Measurements from ENCODE around the gene ZFP90.

Gene ZFP90

DNA sequence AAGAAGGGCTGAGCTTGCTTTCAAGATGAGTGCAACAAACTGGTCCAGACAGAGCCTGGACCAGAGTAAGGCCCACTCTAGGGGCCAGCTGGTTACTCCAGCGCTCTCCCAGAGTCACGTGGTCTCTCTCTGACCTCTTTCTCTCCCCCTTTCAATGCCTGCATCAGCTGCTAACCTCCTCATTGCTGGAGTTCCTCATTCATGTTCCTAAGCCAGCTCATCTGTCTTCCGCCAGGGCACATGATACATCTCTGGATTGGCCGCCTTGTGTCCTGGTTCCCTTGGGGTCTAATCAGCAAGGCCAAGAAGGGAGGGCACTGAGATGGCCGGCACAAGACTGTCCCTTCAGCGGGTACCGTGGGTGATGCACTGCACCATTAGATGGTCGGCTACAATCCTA lies 26.9 kb upstream of the ZFP90 start:
- no peak overlapping the region for H2AFZ ChIP-seq (ENCODE audit: low read depth, low read length)
- no peaks in the 10 kb centered on the region for H3K9me3 ChIP-seq (ENCODE audit: insufficient read depth, low read length)
- no peak overlapping the region for H3K27ac ChIP-seq (ENCODE audit: low read length)
- H3K9ac ChIP-seq (ENCODE audit: low read length), result no peak overlapping the region
- no peaks in the 10 kb centered on the region for H3K79me2 ChIP-seq (ENCODE audit: low read length)
- H4K20me1 ChIP-seq (ENCODE audit: insufficient read depth, low read length), result no peaks in the 10 kb centered on the region
- peaks cover 9% of the 10 kb centered on the region; the same call in 1 of the 2 replicates for H3K27me3 ChIP-seq (ENCODE audit: low read depth, low read length)
- peaks cover under 1% of the 10 kb centered on the region; the same call in 1 of the 2 replicates for H3K4me1 ChIP-seq (ENCODE audit: low read length)
- H3K36me3 ChIP-seq (replicated peaks; ENCODE audit: low read depth, low read length), result no peaks in the 10 kb centered on the region
- H3K4me3 ChIP-seq (ENCODE audit: low read length), result no peak overlapping the region
- TF ChIP-seq EZH2phosphoT487 (IDR thresholded peaks at IDR 0.05; ENCODE audit: low read depth), result no peak
- TF ChIP-seq, protein P1, sequence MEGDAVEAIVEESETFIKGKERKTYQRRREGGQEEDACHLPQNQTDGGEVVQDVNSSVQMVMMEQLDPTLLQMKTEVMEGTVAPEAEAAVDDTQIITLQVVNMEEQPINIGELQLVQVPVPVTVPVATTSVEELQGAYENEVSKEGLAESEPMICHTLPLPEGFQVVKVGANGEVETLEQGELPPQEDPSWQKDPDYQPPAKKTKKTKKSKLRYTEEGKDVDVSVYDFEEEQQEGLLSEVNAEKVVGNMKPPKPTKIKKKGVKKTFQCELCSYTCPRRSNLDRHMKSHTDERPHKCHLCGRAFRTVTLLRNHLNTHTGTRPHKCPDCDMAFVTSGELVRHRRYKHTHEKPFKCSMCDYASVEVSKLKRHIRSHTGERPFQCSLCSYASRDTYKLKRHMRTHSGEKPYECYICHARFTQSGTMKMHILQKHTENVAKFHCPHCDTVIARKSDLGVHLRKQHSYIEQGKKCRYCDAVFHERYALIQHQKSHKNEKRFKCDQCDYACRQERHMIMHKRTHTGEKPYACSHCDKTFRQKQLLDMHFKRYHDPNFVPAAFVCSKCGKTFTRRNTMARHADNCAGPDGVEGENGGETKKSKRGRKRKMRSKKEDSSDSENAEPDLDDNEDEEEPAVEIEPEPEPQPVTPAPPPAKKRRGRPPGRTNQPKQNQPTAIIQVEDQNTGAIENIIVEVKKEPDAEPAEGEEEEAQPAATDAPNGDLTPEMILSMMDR (IDR thresholded peaks at IDR 0.05; ENCODE audit: low read depth, low read length), result no peak
- no peak overlapping the region for H3K4me2 ChIP-seq (ENCODE audit: low read length)

DNA sequence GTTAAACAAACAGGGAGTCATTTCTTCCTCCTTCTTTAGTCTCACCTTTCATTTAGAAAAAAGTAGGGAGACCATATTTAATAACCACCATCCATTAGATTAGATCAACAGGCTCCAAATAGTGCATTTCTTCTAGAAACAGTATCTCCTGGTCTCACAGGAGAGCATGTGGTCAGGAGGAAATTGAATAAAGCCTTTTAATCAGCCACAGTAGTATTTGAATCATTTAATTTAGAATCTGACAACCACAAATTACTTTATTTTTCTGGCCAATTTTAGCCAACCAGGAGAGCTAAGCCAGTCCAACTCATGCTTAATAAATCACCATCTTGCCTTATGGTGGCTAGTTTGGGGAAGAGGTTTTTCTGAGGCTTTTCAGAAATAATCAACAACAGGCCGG lies 26.3 kb upstream of the ZFP90 start:
- Histone ChIP-seq H3K4me2 (ENCODE audit: low read length) (no peak overlapping the region), H3K4me1 (ENCODE audit: low read length) (peaks cover 6% of the 10 kb centered on the region), H3K4me3 (ENCODE audit: low read length) (no peak overlapping the region), H2AFZ (ENCODE audit: low read depth, low read length) (no peak overlapping the region), H3K36me3 (replicated peaks; ENCODE audit: low read depth, low read length) (no peaks in the 10 kb centered on the region), H3K27me3 (ENCODE audit: low read depth, low read length) (peaks cover 4% of the 10 kb centered on the region; the same call in 1 of the 2 replicates), H3K9ac (ENCODE audit: low read length) (no peak overlapping the region), H3K27ac (ENCODE audit: low read length) (no peak overlapping the region), H4K20me1 (ENCODE audit: insufficient read depth, low read length) (no peaks in the 10 kb centered on the region), H3K79me2 (ENCODE audit: low read length) (no peaks in the 10 kb centered on the region), H3K9me3 (ENCODE audit: insufficient read depth, low read length) (no peaks in the 10 kb centered on the region)
- TF ChIP-seq EZH2phosphoT487 (IDR thresholded peaks at IDR 0.05; ENCODE audit: low read depth), result no peak
- TF ChIP-seq, protein P1 (IDR thresholded peaks at IDR 0.05; ENCODE audit: low read depth, low read length), result no peak

DNA sequence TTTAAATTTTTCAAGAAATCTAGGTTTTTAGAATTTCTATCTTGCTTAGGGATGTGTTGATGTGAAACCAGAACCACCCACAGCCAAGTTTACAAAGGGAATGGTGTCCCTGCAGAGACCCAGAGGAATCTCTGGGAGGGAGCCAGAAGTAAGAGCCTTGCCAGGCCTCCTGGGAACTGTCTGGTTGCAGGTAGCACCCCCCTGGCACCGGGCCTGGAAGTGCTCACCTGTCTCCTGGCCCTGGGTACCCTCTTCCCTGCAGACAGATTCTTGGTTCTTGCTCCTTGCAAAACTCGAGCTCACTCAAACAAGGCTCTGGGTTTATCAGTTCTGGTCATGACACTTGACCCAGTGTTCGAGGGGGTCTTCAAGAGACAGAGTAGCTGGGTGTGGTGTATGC lies 24.6 kb upstream of the ZFP90 start:
- Histone ChIP-seq H3K27ac (ENCODE audit: low read length) (no peak overlapping the region), H3K79me2 (ENCODE audit: low read length) (no peaks in the 10 kb centered on the region), H3K36me3 (replicated peaks; ENCODE audit: low read depth, low read length) (no peaks in the 10 kb centered on the region), H3K9me3 (ENCODE audit: insufficient read depth, low read length) (no peaks in the 10 kb centered on the region), H3K9ac (ENCODE audit: low read length) (no peak overlapping the region), H3K4me3 (ENCODE audit: low read length) (no peak overlapping the region), H3K4me2 (ENCODE audit: low read length) (no peak overlapping the region), H2AFZ (ENCODE audit: low read depth, low read length) (no peak overlapping the region), H4K20me1 (ENCODE audit: insufficient read depth, low read length) (no peaks in the 10 kb centered on the region), H3K4me1 (ENCODE audit: low read length) (peaks cover 12% of the 10 kb centered on the region), H3K27me3 (ENCODE audit: low read depth, low read length) (no peaks in the 10 kb centered on the region)
- TF ChIP-seq, protein P1 (IDR thresholded peaks at IDR 0.05; ENCODE audit: low read depth, low read length), result no peak

DNA sequence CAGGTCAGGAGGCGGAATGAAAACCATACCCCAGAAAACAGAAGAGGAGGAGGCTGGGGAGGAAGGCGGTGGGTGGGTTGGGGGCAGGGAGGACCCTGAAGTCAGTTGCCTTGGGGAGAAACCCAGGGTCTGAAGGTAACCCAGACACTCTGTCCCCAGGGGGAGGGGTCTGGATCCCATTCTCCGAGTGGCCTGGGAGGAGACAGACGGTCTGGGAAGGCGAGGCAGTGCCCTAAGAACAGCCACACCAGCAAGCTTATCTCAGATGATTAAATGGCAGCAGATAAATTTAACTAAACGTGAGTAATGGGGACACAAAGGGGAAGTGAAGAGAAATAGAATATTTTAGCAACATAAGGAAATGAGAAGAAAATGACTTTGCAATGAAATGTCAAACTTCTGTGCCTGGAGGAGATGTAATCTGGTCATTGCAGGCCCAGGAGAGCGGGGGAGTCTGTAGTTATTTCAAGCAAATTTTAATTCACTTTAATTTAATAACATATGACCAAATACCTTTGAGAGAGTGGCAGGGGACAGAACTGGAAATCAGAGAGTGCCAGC lies 21.4 kb upstream of the ZFP90 start:
- peak overlapping the region; percentile 53 for H3K4me2 ChIP-seq (ENCODE audit: low read length)
- no peaks in the 10 kb centered on the region for H4K20me1 ChIP-seq (ENCODE audit: insufficient read depth, low read length)
- no peak for TF ChIP-seq EZH2phosphoT487 (IDR thresholded peaks at IDR 0.05; ENCODE audit: low read depth)
- TF ChIP-seq, protein P1 (IDR thresholded peaks at IDR 0.05; ENCODE audit: low read depth, low read length), result no peak
- no peaks in the 10 kb centered on the region for H3K36me3 ChIP-seq (replicated peaks; ENCODE audit: low read depth, low read length)
- H3K9ac ChIP-seq (ENCODE audit: low read length), result no peak overlapping the region
- H3K27me3 ChIP-seq (ENCODE audit: low read depth, low read length), result no peaks in the 10 kb centered on the region
- no peaks in the 10 kb centered on the region for H3K79me2 ChIP-seq (ENCODE audit: low read length)
- no peak overlapping the region for H3K4me3 ChIP-seq (ENCODE audit: low read length)
- peaks cover 19% of the 10 kb centered on the region for H3K4me1 ChIP-seq (ENCODE audit: low read length)
- no peaks in the 10 kb centered on the region for H3K9me3 ChIP-seq (ENCODE audit: insufficient read depth, low read length)
- no peak overlapping the region for H3K27ac ChIP-seq (ENCODE audit: low read length)
- no peak overlapping the region for H2AFZ ChIP-seq (ENCODE audit: low read depth, low read length)
